Keratinocyte (primary cell): ENCODE measurements around the gene GLA. TPM values are rescaled to one million over a fixed set of nuclear protein-coding genes. Genes with fewer than 3 reads are reported as not detected.

Experiments
- DNase-seq: peaks from one replicate; pipeline ENCODE4 v3.0.0-alpha.2; 2011; ENCODE audit warnings: low read depth, missing footprints, low spot score
- FAIRE-seq: peaks from 2 replicates; lab custom pipeline; 2011; peaks lifted over from hg19 to GRCh38; lab: Jason Lieb, UNC
- H2AFZ ChIP-seq: 2 replicates; pipeline ENCODE4 v1.6.0; 2012; ENCODE audit warnings: low read length, control low read depth, inconsistent platforms; ENCODE audit not compliant: control insufficient read depth
- H3K27ac ChIP-seq: 2 replicates; pipeline ENCODE4 v1.5.1; 2011; ENCODE audit warnings: low read length; ENCODE audit not compliant: control insufficient read depth, insufficient read depth
- H3K27me3 ChIP-seq: 3 replicates; pipeline ENCODE4 v1.6.0; 2011; ENCODE audit warnings: low read length; ENCODE audit not compliant: control insufficient read depth, insufficient read depth; ENCODE audit errors: extremely low read depth
- H3K36me3 ChIP-seq, 2 experiments: 2 replicates in 1 of 2; 3 replicates in 1 of 2; pipeline ENCODE4 v1.5.1; 2011; ENCODE audit warnings: low read length in 2 of 2, mild to moderate bottlenecking in 1 of 2; ENCODE audit not compliant: control insufficient read depth in 2 of 2, insufficient read depth in 2 of 2; ENCODE audit errors: extremely low read depth in 1 of 2
- H3K4me1 ChIP-seq: 3 replicates; pipeline ENCODE4 v1.5.1; 2011; ENCODE audit warnings: low read length; ENCODE audit not compliant: control insufficient read depth, insufficient read depth; ENCODE audit errors: extremely low read depth
- H3K4me2 ChIP-seq: 3 replicates; pipeline ENCODE4 v1.6.0; 2011; ENCODE audit warnings: low read depth, low read length; ENCODE audit not compliant: control insufficient read depth, insufficient read depth; ENCODE audit errors: extremely low read depth
- H3K4me3 ChIP-seq, 3 experiments: fragments of 200-600 bp in 1 of 3; sonication (generic) in 1 of 3; 2 replicates in 2 of 3; 3 replicates in 1 of 3; pipeline ENCODE4 v1.5.1; 2011 to 2016; ENCODE audit warnings: low read length in 3 of 3, mild to moderate bottlenecking in 3 of 3, control low read depth in 2 of 3, inconsistent platforms in 1 of 3, low read depth in 1 of 3, mixed read lengths in 1 of 3, mixed run types in 1 of 3, moderate library complexity in 1 of 3; ENCODE audit not compliant: control insufficient read depth in 2 of 3, insufficient read depth in 2 of 3; ENCODE audit errors: extremely low read depth in 1 of 3
- H3K79me2 ChIP-seq: 2 replicates; pipeline ENCODE4 v1.6.0; 2012; ENCODE audit warnings: low read length; ENCODE audit not compliant: control insufficient read depth, insufficient read depth
- H3K9ac ChIP-seq: 3 replicates; pipeline ENCODE4 v1.6.0; 2011; ENCODE audit warnings: low read length; ENCODE audit not compliant: control insufficient read depth, insufficient read depth; ENCODE audit errors: extremely low read depth
- H3K9me1 ChIP-seq: 3 replicates; pipeline ENCODE4 v1.6.0; 2011; ENCODE audit warnings: low read length; ENCODE audit not compliant: control insufficient read depth, insufficient read depth; ENCODE audit errors: extremely low read depth
- H3K9me3 ChIP-seq: 2 replicates; pipeline ENCODE4 v1.5.1; 2012; ENCODE audit warnings: low read depth, low read length; ENCODE audit not compliant: control insufficient read depth
- H4K20me1 ChIP-seq: 3 replicates; pipeline ENCODE4 v1.6.0; 2011; ENCODE audit warnings: low read length; ENCODE audit not compliant: control insufficient read depth, insufficient read depth; ENCODE audit errors: extremely low read depth
- CTCF ChIP-seq, 3 experiments: IDR thresholded peaks in 1 of 3; conservative IDR thresholded peaks in 1 of 3; optimal IDR thresholded peaks in 1 of 3; 2 replicates in 2 of 3; 3 replicates in 1 of 3; pipeline versions ENCODE3 to v1.5.1; 2011; ENCODE audit warnings: low read length in 3 of 3, mild to moderate bottlenecking in 3 of 3, moderate library complexity in 2 of 3, control low read depth in 1 of 3, inconsistent platforms in 1 of 3; ENCODE audit not compliant: insufficient read depth in 2 of 3; ENCODE audit errors: extremely low read depth in 1 of 3
- EZH2 ChIP-seq: IDR thresholded peaks from one replicate; pipeline ENCODE4 v1.6.1; 2012; ENCODE audit warnings: inconsistent platforms, mild to moderate bottlenecking, low read length, moderate library complexity
- dilution Hi-C: fragments of 300-500 bp; cut with MboI; formaldehyde crosslinking; loops from one replicate; pipeline ENCODE4 v1.7.0; 2020; ENCODE audit warnings: low sequenced_read_pairs; ENCODE audit not compliant: extremely low pct_ligation_motif_present
- polyA plus RNA-seq, 5 experiments: library from polyadenylated mRNA; depleted of rRNA in 3 of 5; stranded (reverse) in 3 of 5; stranded (forward) in 1 of 5; unstranded in 1 of 5; fragments of >200 nt; gene quantifications; 1 replicate in 1 of 5; 2 replicates in 3 of 5; 3 replicates in 1 of 5; pipeline versions ENCODE4 v1.2.1 to v1.2.3, GENCODE V29; 2011 to 2012; ENCODE audit warnings: missing spikeins in 2 of 5, low read depth in 1 of 5, low replicate concordance in 1 of 5

GLA gene
- polyA plus RNA-seq, 1 donor (not counting 4 experiments of a cell fraction or from before 2014, with no cell fraction given) = 62.1 TPM

DNA sequence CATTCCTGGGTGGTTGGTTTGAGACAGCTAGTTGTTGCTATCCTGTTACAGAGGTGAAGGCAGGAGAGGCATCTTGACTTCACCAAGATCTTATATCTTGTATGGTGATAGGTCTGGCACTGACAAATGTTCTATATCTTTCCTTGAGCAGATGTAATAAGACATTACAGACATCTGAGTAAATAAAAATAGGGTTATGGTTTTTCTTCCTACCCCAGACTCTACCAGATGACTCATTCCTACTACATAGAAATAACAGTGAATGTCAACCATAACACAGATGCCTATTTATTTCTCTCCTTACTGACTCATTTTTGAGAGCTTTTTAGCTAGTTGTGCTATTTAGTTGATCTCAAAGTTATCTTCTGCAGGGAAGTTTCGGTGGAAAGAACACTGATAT lies 22.2 kb upstream of the GLA start:
- H3K36me3 ChIP-seq = no peaks in the 10 kb centered on the region
- no peaks in the 10 kb centered on the region for H3K4me1 ChIP-seq
- H2AFZ ChIP-seq = no peak overlapping the region
- DNase-seq (no peak), FAIRE-seq (no peak)
- no peaks in the 10 kb centered on the region for H3K9me1 ChIP-seq
- H3K4me3 ChIP-seq = no peak overlapping the region
- no peaks in the 10 kb centered on the region for H4K20me1 ChIP-seq
- no peaks in the 10 kb centered on the region for H3K9me3 ChIP-seq
- H3K27ac ChIP-seq = no peak overlapping the region
- TF ChIP-seq EZH2 (no peak), CTCF (optimal IDR thresholded peaks at IDR 0.05 in 1 of 3, IDR thresholded peaks at IDR 0.05 in 1 of 3, conservative IDR thresholded peaks at IDR 0.05 in 1 of 3; ENCODE audit: extremely low read depth in 1 of 3, insufficient read depth in 2 of 3, low read length in 3 of 3) (no peak)
- no peaks in the 10 kb centered on the region for H3K79me2 ChIP-seq
- H3K27me3 ChIP-seq = no peaks in the 10 kb centered on the region
- dilution Hi-C loops = no loop called here
- no peak overlapping the region for H3K9ac ChIP-seq
- H3K4me2 ChIP-seq = no peak overlapping the region

- Histone ChIP-seq H3K36me3 (no peaks in the 10 kb centered on the region), H3K4me2 (no peak overlapping the region), H4K20me1 (no peaks in the 10 kb centered on the region), H3K79me2 (no peaks in the 10 kb centered on the region), H3K4me3 (no peak overlapping the region), H3K9me1 (no peaks in the 10 kb centered on the region), H3K27me3 (no peaks in the 10 kb centered on the region), H2AFZ (no peak overlapping the region), H3K9ac (no peak overlapping the region), H3K9me3 (no peaks in the 10 kb centered on the region), H3K4me1 (no peaks in the 10 kb centered on the region), H3K27ac (no peak overlapping the region)
- dilution Hi-C loops = no loop called here
- TF ChIP-seq CTCF (optimal IDR thresholded peaks at IDR 0.05 in 1 of 3, IDR thresholded peaks at IDR 0.05 in 1 of 3, conservative IDR thresholded peaks at IDR 0.05 in 1 of 3; ENCODE audit: extremely low read depth in 1 of 3, insufficient read depth in 2 of 3, low read length in 3 of 3) (no peak), EZH2 (no peak)
- FAIRE-seq (no peak), DNase-seq (no peak)
Measured at GRCh38 chrX:101427954-101428353, 20.2 kb upstream of the GLA start.
